B cell (primary cell): Measurements from ENCODE around the gene FTO. TPM values are rescaled to one million over a fixed set of nuclear protein-coding genes. Genes with fewer than 3 reads are reported as not detected.

Source experiments
- ATAC-seq: fragments of 200-7000 bp; cut with Tn5 transposase; one replicate; pipeline ENCODE4 v1.10.0; 2021; ENCODE audit warnings: low read depth, mild to moderate bottlenecking, moderate number of reproducible peaks, moderate library complexity
- CTCF ChIA-PET: fragments of 350-600 bp; sonication (Branson Sonifier 250); formaldehyde crosslinking; loops from one replicate; lab custom pipeline; 2021; ENCODE audit warnings: antibody characterized with exemption, inconsistent platforms; lab: Charles Lee
- POLR2A ChIA-PET: fragments of 350-600 bp; sonication (Branson Sonifier 250); formaldehyde crosslinking; loops from one replicate; lab custom pipeline; 2021; ENCODE audit warnings: antibody characterized with exemption; lab: Charles Lee
- DNase-seq: peaks from one replicate; pipeline ENCODE4 v3.0.0; 2013
- H2AFZ ChIP-seq: 2 replicates; pipeline ENCODE4 v1.6.1; 2012; ENCODE audit warnings: mild to moderate bottlenecking, low read depth, low read length; ENCODE audit not compliant: insufficient read depth, poor library complexity, severe bottlenecking
- H3K27ac ChIP-seq, 2 donors: 1 replicate in 1 of 2; 2 replicates in 1 of 2; pipeline ENCODE4 v1.5.1; 2012 to 2013; ENCODE audit warnings: low read length in 2 of 2, mild to moderate bottlenecking in 2 of 2, moderate library complexity in 1 of 2
- H3K27me3 ChIP-seq, 4 experiments: fragments of 200-600 bp in 1 of 4; sonication (generic) in 1 of 4; replicated peaks in 1 of 4; 1 replicate in 2 of 4; 2 replicates in 2 of 4; pipeline versions ENCODE4 v1.6.1 to v1.7.0; 2013 to 2016; ENCODE audit warnings: low read length in 3 of 4, mild to moderate bottlenecking in 2 of 4, mixed read lengths in 1 of 4, moderate library complexity in 1 of 4; ENCODE audit not compliant: insufficient read depth in 4 of 4, control insufficient read depth in 3 of 4; ENCODE audit errors: control extremely low read depth in 1 of 4
- H3K36me3 ChIP-seq, 2 experiments: replicated peaks in 1 of 2; 1 replicate in 1 of 2; 2 replicates in 1 of 2; pipeline versions ENCODE4 v1.6.1 to v1.7.1; 2013; ENCODE audit warnings: low read length in 1 of 2; ENCODE audit not compliant: insufficient read depth in 2 of 2, control insufficient read depth in 1 of 2; ENCODE audit errors: control extremely low read depth in 1 of 2, extremely low read depth in 1 of 2
- H3K4me1 ChIP-seq, 2 donors: fragments of 200-600 bp in 1 of 2; sonication (generic) in 1 of 2; 1 replicate in 1 of 2; 2 replicates in 1 of 2; pipeline versions ENCODE4 v1.5.1 to v1.6.1; 2013 to 2017; ENCODE audit warnings: low read length in 2 of 2; ENCODE audit not compliant: control insufficient read depth in 2 of 2, insufficient read depth in 2 of 2
- H3K4me2 ChIP-seq: replicated peaks from 2 replicates; pipeline ENCODE3; 2012; ENCODE audit warnings: mild to moderate bottlenecking, low read depth, low read length; ENCODE audit not compliant: poor library complexity, severe bottlenecking
- H3K4me3 ChIP-seq, 5 experiments: fragments of 200-600 bp in 1 of 5; sonication (generic) in 1 of 5; 1 replicate in 3 of 5; 2 replicates in 2 of 5; pipeline versions ENCODE4 v1.5.1 to v1.7.0; 2011 to 2016; ENCODE audit warnings: low read length in 4 of 5, mild to moderate bottlenecking in 4 of 5, low read depth in 2 of 5, control low read depth in 1 of 5, moderate library complexity in 1 of 5; ENCODE audit not compliant: insufficient read depth in 1 of 5; ENCODE audit errors: control extremely low read depth in 1 of 5, extremely low read depth in 1 of 5
- H3K79me2 ChIP-seq: fragments of 200-600 bp; sonication (generic); one replicate; pipeline ENCODE4 v1.6.0; 2016; ENCODE audit warnings: low read length; ENCODE audit not compliant: control insufficient read depth, insufficient read depth
- H3K9ac ChIP-seq: fragments of 200-600 bp; sonication (generic); 2 replicates; pipeline ENCODE4 v1.6.1; 2017; ENCODE audit warnings: mild to moderate bottlenecking, low read length, moderate library complexity
- H3K9me3 ChIP-seq, 3 donors: one replicate each; pipeline versions ENCODE4 v1.6.1 to v1.7.1; 2013; ENCODE audit warnings: low read length in 2 of 3; ENCODE audit not compliant: control insufficient read depth in 2 of 3, insufficient read depth in 1 of 3; ENCODE audit errors: control extremely low read depth in 1 of 3
- H4K20me1 ChIP-seq: 2 replicates; pipeline ENCODE4 v1.6.0; 2012; ENCODE audit warnings: mild to moderate bottlenecking, low read length; ENCODE audit not compliant: insufficient read depth, control insufficient read depth, poor library complexity, severe bottlenecking
- H3K27ac Mint-ChIP-seq: one replicate; pipeline ENCODE4 v1.8.0; 2021; ENCODE audit warnings: mixed read lengths
- H3K27me3 Mint-ChIP-seq: one replicate; pipeline ENCODE4 v1.8.0; 2021; ENCODE audit warnings: mixed read lengths
- H3K4me1 Mint-ChIP-seq: one replicate; pipeline ENCODE4 v1.8.0; 2021; ENCODE audit warnings: mixed read lengths
- H3K4me3 Mint-ChIP-seq: one replicate; pipeline ENCODE4 v1.8.0; 2021; ENCODE audit warnings: mixed read lengths
- H3K9me3 Mint-ChIP-seq: one replicate; pipeline ENCODE4 v1.8.0; 2022; ENCODE audit warnings: mixed read lengths; ENCODE audit not compliant: insufficient read depth
- EZH2 ChIP-seq: IDR thresholded peaks from 2 replicates; pipeline ENCODE4 v1.6.1; 2012; ENCODE audit warnings: borderline replicate concordance, low read depth, mild to moderate bottlenecking, moderate library complexity, low read length; ENCODE audit not compliant: insufficient read depth, poor library complexity, severe bottlenecking
- WGBS: methylation state at CpG from one replicate; pipeline ENCODE4 v1.1.5; 2013; ENCODE audit warnings: missing lambda C conversion rate; ENCODE audit not compliant: insufficient coverage; 5-methylcytosine and 5-hydroxymethylcytosine counted together
- intact Hi-C: fragments of 100-400 bp; cut with micrococcal nuclease; formaldehyde crosslinking; loops from one replicate; pipeline ENCODE4 v1.10.0; 2022
- polyA plus RNA-seq: library from polyadenylated mRNA; depleted of rRNA; stranded (reverse); fragments of >200 nt; gene quantifications from 2 replicates; pipeline ENCODE4 v1.2.3, GENCODE V29; 2012
- total RNA-seq, 2 donors: library from RNA; stranded (reverse); fragments of 120-200 nt in 1 of 2; gene quantifications; 1 replicate in 1 of 2; 2 replicates in 1 of 2; pipeline versions ENCODE4 v1.2.3 to v1.2.4, GENCODE V29; 2013 to 2022
- TF ChIP-seq, protein P1 (sequence below): fragments of 200-600 bp; IDR thresholded peaks from one replicate; pipeline ENCODE4 v1.8.0; 2022; ENCODE audit warnings: antibody characterized with exemption, mild to moderate bottlenecking

Gene FTO
- total and polyA plus RNA-seq, 2 donors (not counting 1 experiment from before 2014, with no cell fraction given): 26.5 to 68.5 TPM

DNA sequence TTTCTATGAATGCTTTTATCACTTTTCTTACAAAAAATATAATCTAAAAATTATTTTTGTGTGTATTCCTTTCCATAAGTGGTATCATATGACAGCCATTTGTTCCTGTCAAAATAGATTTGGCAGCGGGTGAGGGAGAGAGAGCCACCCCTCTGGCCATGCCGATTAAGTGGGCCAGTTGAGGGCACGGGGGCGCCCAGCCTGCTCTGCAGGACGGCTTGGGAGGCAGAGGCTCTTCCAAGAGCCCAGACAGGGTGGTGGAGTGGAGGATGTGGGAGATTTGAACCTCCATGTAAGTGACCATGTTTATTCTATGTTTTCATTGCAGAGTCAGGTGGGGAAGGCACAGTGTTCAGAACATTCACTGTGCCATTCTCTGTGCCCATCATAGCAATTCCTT lies 493.8 kb downstream of the FTO start:
- Mint-ChIP-seq H3K4me1 (no peaks in the 10 kb centered on the region), H3K27me3 (peaks cover 9% of the 10 kb centered on the region), H3K9me3 (no peaks in the 10 kb centered on the region), H3K4me3 (no peak overlapping the region), H3K27ac (no peak overlapping the region)
- no peak overlapping the region for H3K27ac ChIP-seq
- DNase-seq (no peak), ATAC-seq (no peak)
- H3K27me3 ChIP-seq: no peaks in the 10 kb centered on the region
- H3K4me1 ChIP-seq: no peaks in the 10 kb centered on the region
- H3K79me2 ChIP-seq: no peaks in the 10 kb centered on the region
- 74% methylated on average over 4 of the region's 5 CpGs for WGBS
- peaks cover 0 to 17% (median 0%) of the 10 kb centered on the region in 3 donors for H3K9me3 ChIP-seq
- POLR2A ChIA-PET: no interaction called here
- CTCF ChIA-PET: no interaction called here
- H4K20me1 ChIP-seq: no peaks in the 10 kb centered on the region
- intact Hi-C loops: no loop called here
- TF ChIP-seq EZH2: no peak
- H3K4me3 ChIP-seq: no peak overlapping the region
- no peak overlapping the region for H2AFZ ChIP-seq
- no peaks in the 10 kb centered on the region for H3K36me3 ChIP-seq
- no peak overlapping the region for H3K4me2 ChIP-seq
- H3K9ac ChIP-seq: no peak overlapping the region

DNA sequence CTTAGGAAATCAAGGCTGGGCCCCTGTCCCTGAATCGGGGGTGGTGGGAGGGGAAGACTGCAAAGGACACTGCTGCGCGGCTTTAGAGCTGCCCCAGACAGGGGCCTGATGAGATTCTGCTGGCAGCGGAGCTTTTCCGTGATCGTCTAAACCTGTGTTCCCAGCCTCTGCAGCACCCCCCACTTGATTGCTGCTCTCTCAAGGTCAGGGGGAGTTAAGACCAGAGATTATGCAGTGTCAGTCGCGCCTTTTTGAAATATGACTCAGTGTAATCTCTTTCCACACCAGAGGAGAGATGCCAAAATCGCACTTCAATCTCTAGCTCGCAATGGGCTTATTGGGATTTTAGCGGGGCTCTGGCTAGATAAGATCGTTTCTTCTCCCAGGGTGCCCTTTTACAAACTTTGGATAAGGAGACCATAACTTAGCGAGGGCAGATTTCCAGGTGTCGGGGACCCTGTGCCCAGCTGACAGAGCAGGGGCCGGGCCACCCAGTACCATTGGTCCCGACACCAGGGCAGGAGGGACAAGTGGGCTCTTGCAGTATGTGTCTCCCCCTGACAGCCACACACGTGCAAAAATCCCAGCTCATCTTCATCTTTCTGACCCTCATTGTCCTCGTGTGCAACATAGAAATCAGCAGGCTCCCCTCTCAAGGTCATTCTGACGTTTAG lies 495.7 kb downstream of the FTO start:
- 90% methylated on average over 16 of the region's 19 CpGs for WGBS
- no peaks in the 10 kb centered on the region for H3K79me2 ChIP-seq
- Mint-ChIP-seq H3K9me3 (no peaks in the 10 kb centered on the region), H3K4me1 (no peaks in the 10 kb centered on the region), H3K27me3 (peaks cover 10% of the 10 kb centered on the region), H3K27ac (no peak overlapping the region), H3K4me3 (no peak overlapping the region)
- ChIA-PET POLR2A (no interaction called here), CTCF (no interaction called here)
- no peak overlapping the region for H3K4me2 ChIP-seq
- intact Hi-C loops: no loop called here
- TF ChIP-seq, protein P1, sequence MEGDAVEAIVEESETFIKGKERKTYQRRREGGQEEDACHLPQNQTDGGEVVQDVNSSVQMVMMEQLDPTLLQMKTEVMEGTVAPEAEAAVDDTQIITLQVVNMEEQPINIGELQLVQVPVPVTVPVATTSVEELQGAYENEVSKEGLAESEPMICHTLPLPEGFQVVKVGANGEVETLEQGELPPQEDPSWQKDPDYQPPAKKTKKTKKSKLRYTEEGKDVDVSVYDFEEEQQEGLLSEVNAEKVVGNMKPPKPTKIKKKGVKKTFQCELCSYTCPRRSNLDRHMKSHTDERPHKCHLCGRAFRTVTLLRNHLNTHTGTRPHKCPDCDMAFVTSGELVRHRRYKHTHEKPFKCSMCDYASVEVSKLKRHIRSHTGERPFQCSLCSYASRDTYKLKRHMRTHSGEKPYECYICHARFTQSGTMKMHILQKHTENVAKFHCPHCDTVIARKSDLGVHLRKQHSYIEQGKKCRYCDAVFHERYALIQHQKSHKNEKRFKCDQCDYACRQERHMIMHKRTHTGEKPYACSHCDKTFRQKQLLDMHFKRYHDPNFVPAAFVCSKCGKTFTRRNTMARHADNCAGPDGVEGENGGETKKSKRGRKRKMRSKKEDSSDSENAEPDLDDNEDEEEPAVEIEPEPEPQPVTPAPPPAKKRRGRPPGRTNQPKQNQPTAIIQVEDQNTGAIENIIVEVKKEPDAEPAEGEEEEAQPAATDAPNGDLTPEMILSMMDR: no peak
- no peak for TF ChIP-seq EZH2
- H4K20me1 ChIP-seq: no peaks in the 10 kb centered on the region
- ATAC-seq (no peak), DNase-seq (no peak)
- no peak overlapping the region for H3K27ac ChIP-seq
- no peak overlapping the region for H3K4me3 ChIP-seq
- H3K9ac ChIP-seq: no peak overlapping the region
- H3K36me3 ChIP-seq: no peaks in the 10 kb centered on the region
- peaks cover 0 to 5% (median 0%) of the 10 kb centered on the region in 3 donors for H3K9me3 ChIP-seq
- no peak overlapping the region for H2AFZ ChIP-seq
- no peaks in the 10 kb centered on the region for H3K4me1 ChIP-seq
- H3K27me3 ChIP-seq: no peaks in the 10 kb centered on the region
